Measurements from ENCODE around the gene NIPA2. TPM values are rescaled to one million over a fixed set of nuclear protein-coding genes. Genes with fewer than 3 reads are reported as not detected.

NIPA2 gene
- polyA plus RNA-seq, 3 donors = 26.7 to 75.8 (median 49.0) TPM

GRCh38 chr15:22867886-22868285 is 29.4 kb downstream of the NIPA2 start:
- peaks cover 88 to 100% of the 10 kb centered on the region in 2 donors for H3K36me3 ChIP-seq (replicated peaks in 1 of 2; ENCODE audit: control insufficient read depth in 1 of 2, insufficient read depth in 2 of 2, low read length in 2 of 2)

GRCh38 chr15:22868495-22868894 is 30.0 kb downstream of the NIPA2 start:
- DNase-seq = no peak
- intact Hi-C loops (cut with micrococcal nuclease) = loop anchor here in 1 of 2 donors (10.0 kb wide), 1 partner anchor 64 kb away; no protein-coding TSS in a partner anchor
- peaks cover 48% of the 10 kb centered on the region for H4K20me1 ChIP-seq (ENCODE audit: insufficient read depth, low read length)
- WGBS (ENCODE audit: insufficient coverage) = 100% methylated on average over 1 of the region's 4 CpGs
- H3K27me3 Mint-ChIP-seq (ENCODE audit: low read depth in 3 of 3) = peaks cover 0 to under 1% (median 0%) of the 10 kb centered on the region in 3 donors
- no peak overlapping the region for H3K27ac Mint-ChIP-seq
- no peak overlapping the region for H3K27ac ChIP-seq (ENCODE audit: low read depth in 1 of 2, low read length in 2 of 2)
- peaks cover 3% of the 10 kb centered on the region for H3K79me2 ChIP-seq (ENCODE audit: insufficient read depth, low read length)
- no peak overlapping the region for H2AFZ ChIP-seq (ENCODE audit: insufficient read depth, low read depth, low read length, poor library complexity, severe bottlenecking)
- peaks cover 88 to 100% of the 10 kb centered on the region in 2 donors for H3K36me3 ChIP-seq (replicated peaks in 1 of 2; ENCODE audit: control insufficient read depth in 1 of 2, insufficient read depth in 2 of 2, low read length in 2 of 2)
- no peak overlapping the region for H3K4me3 ChIP-seq (replicated peaks in 1 of 3; ENCODE audit: low read depth in 2 of 3, low read length in 3 of 3)
- H3K27me3 ChIP-seq (ENCODE audit: control insufficient read depth in 2 of 2, insufficient read depth in 2 of 2, low read length in 2 of 2) = no peaks in the 10 kb centered on the region
- H3K4me2 ChIP-seq (replicated peaks; ENCODE audit: extremely low read depth, low read length, poor library complexity, severe bottlenecking) = no peak overlapping the region
- H3K36me3 Mint-ChIP-seq = peaks cover 90 to 99% of the 10 kb centered on the region in 2 donors
- H3K4me1 ChIP-seq (ENCODE audit: control insufficient read depth in 1 of 2, insufficient read depth in 2 of 2, low read length in 2 of 2) = no peaks in the 10 kb centered on the region
- H3K9me3 ChIP-seq (replicated peaks in 1 of 2; ENCODE audit: control insufficient read depth in 1 of 2, insufficient read depth in 1 of 2, low read length in 2 of 2) = no peaks in the 10 kb centered on the region
- no peak overlapping the region for H3K4me3 Mint-ChIP-seq
- no peak for TF ChIP-seq CTCF (IDR thresholded peaks at IDR 0.05)
- no peak overlapping the region for H3K9ac ChIP-seq (ENCODE audit: insufficient read depth, low read length, poor library complexity, severe bottlenecking)
- H3K9me3 Mint-ChIP-seq = no peaks in the 10 kb centered on the region
- no peaks in the 10 kb centered on the region for H3K4me1 Mint-ChIP-seq

More at GRCh38 chr15:22867886-22868285, 29.4 kb downstream of the NIPA2 start:
- Mint-ChIP-seq H3K4me3 (no peak overlapping the region), H3K27ac (no peak overlapping the region), H3K9me3 (peaks cover 0 to 3% (median 0%) of the 10 kb centered on the region in 7 donors), H3K27me3 (ENCODE audit: low read depth in 3 of 3) (no peaks in the 10 kb centered on the region), H3K4me1 (no peaks in the 10 kb centered on the region), H3K36me3 (peaks cover 89 to 99% of the 10 kb centered on the region in 2 donors)
- Histone ChIP-seq H3K4me3 (replicated peaks in 1 of 3; ENCODE audit: low read depth in 2 of 3, low read length in 3 of 3) (no peak overlapping the region), H3K4me1 (ENCODE audit: control insufficient read depth in 1 of 2, insufficient read depth in 2 of 2, low read length in 2 of 2) (no peaks in the 10 kb centered on the region), H3K9ac (ENCODE audit: insufficient read depth, low read length, poor library complexity, severe bottlenecking) (no peak overlapping the region), H3K27ac (ENCODE audit: low read depth in 1 of 2, low read length in 2 of 2) (no peak overlapping the region), H3K4me2 (replicated peaks; ENCODE audit: extremely low read depth, low read length, poor library complexity, severe bottlenecking) (no peak overlapping the region), H2AFZ (ENCODE audit: insufficient read depth, low read depth, low read length, poor library complexity, severe bottlenecking) (no peak overlapping the region), H4K20me1 (ENCODE audit: insufficient read depth, low read length) (peaks cover 53% of the 10 kb centered on the region), H3K27me3 (ENCODE audit: control insufficient read depth in 2 of 2, insufficient read depth in 2 of 2, low read length in 2 of 2) (no peaks in the 10 kb centered on the region), H3K79me2 (ENCODE audit: insufficient read depth, low read length) (peaks cover 9% of the 10 kb centered on the region), H3K9me3 (replicated peaks in 1 of 2; ENCODE audit: control insufficient read depth in 1 of 2, insufficient read depth in 1 of 2, low read length in 2 of 2) (no peaks in the 10 kb centered on the region)
- TF ChIP-seq CTCF (IDR thresholded peaks at IDR 0.05) = no peak
- 100% methylated on average over 2 of the region's 6 CpGs for WGBS (ENCODE audit: insufficient coverage)
- intact Hi-C loops (cut with micrococcal nuclease) = loop anchor here in 1 of 2 donors (10.0 kb wide), 1 partner anchor 63 kb away; no protein-coding TSS in a partner anchor
- DNase-seq = no peak
